Neural progenitor cell (in vitro differentiated cells): ENCODE data around the gene TCTN1.

Experiments used
- CTCF ChIP-seq: fragments of 200-600 bp; sonication (generic); IDR thresholded peaks from 2 replicates; pipeline ENCODE4 v1.5.1; 2017; ENCODE audit warnings: antibody characterized with exemption, mild to moderate bottlenecking
- EZH2 ChIP-seq: fragments of 200-600 bp; sonication (generic); IDR thresholded peaks from 2 replicates; pipeline ENCODE4 v1.6.1; 2017; ENCODE audit warnings: antibody characterized with exemption, mild to moderate bottlenecking, moderate library complexity
- EZH2phosphoT487 ChIP-seq: fragments of 200-600 bp; sonication (generic); IDR thresholded peaks from 2 replicates; pipeline ENCODE4 v1.6.1; 2017; ENCODE audit warnings: antibody characterized with exemption

DNA sequence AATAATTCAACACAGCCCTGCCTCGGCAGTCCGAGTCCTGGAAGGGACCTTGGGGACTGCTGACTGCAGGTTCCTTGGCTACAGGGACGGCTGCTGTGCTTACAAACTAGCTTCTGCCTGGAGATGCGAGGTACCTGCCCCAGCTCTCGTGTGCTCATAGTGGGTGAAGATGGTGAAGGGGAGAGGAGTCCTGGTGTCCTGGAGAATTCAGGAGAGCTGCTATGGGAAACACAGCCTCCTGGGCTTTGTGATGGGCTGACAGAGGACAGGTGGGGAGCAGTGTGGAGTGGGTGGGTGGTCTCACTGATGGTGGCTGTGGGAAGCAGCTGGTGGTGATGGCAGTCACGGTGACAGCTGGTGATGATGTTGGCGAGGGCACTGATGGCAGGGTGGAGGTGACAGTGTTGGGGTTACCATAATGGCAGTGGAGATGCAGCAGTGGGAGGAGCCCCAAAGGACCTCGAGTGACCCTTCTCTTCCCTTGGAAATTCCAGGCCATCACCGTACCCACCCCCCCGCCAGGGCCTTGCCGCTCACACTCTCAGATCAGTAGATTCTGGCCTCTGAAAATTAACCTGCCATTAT is 42.2 kb downstream of the TCTN1 start:
- no peak for TF ChIP-seq EZH2
- no peak for TF ChIP-seq CTCF
- no peak for TF ChIP-seq EZH2phosphoT487
